GM20000 (cell line): ENCODE data around the gene ARFGEF2.
A peak's percentile ranks its signal among the peaks of the same experiment; 100 is the strongest.

ENCODE experiments used
- DNase-seq: peaks from one replicate; pipeline ENCODE4 v3.0.0; 2012; ENCODE audit warnings: low spot score
- TF ChIP-seq, protein P1 (sequence below): IDR thresholded peaks from 2 replicates; pipeline ENCODE4 v1.5.1; 2012; ENCODE audit warnings: mild to moderate bottlenecking, control low read depth; ENCODE audit errors: extremely low read depth, missing control alignments

ARFGEF2 gene

DNA sequence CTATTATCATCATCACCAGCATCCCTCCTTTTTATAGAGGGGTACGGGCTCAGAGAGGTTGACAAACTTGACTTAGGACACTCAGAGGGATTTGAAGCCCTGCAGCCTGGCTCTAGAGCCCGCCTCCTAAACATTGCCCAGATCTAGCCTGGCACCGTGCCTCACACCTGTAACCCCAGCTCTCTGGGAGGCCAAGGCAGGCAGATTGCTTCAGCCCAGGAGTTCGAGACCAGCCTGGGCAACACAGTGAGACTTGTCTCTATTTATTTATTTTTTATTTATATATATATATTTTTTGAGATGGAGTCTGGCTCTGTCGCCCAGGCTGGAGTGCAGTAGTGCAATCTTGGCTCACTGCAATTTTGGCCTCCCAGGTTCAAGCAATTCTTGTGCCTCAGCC is 118.3 kb downstream of the ARFGEF2 start:
- TF ChIP-seq, protein P1, sequence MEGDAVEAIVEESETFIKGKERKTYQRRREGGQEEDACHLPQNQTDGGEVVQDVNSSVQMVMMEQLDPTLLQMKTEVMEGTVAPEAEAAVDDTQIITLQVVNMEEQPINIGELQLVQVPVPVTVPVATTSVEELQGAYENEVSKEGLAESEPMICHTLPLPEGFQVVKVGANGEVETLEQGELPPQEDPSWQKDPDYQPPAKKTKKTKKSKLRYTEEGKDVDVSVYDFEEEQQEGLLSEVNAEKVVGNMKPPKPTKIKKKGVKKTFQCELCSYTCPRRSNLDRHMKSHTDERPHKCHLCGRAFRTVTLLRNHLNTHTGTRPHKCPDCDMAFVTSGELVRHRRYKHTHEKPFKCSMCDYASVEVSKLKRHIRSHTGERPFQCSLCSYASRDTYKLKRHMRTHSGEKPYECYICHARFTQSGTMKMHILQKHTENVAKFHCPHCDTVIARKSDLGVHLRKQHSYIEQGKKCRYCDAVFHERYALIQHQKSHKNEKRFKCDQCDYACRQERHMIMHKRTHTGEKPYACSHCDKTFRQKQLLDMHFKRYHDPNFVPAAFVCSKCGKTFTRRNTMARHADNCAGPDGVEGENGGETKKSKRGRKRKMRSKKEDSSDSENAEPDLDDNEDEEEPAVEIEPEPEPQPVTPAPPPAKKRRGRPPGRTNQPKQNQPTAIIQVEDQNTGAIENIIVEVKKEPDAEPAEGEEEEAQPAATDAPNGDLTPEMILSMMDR = no peak
- no peak for DNase-seq

DNA sequence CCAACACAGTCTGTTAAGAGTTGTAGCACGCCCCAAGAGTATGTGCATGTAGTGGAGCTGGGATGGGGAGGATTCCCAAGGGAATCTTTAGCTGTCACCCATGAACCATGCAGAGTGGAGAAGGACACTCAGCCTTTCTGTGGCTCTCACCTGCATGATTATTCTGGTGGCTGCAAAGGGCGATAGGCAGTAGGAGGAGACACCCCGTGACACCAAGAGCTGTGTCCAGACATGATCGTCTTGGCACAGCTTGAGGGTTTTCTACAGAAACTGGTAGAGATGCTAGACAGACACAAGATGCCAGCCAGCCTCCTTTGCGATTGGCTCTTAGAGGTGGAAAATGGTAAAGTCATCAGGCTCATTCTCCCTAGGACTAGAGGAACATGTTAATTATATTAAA is 121.5 kb downstream of the ARFGEF2 start:
- TF ChIP-seq, protein P1 = no peak

DNA sequence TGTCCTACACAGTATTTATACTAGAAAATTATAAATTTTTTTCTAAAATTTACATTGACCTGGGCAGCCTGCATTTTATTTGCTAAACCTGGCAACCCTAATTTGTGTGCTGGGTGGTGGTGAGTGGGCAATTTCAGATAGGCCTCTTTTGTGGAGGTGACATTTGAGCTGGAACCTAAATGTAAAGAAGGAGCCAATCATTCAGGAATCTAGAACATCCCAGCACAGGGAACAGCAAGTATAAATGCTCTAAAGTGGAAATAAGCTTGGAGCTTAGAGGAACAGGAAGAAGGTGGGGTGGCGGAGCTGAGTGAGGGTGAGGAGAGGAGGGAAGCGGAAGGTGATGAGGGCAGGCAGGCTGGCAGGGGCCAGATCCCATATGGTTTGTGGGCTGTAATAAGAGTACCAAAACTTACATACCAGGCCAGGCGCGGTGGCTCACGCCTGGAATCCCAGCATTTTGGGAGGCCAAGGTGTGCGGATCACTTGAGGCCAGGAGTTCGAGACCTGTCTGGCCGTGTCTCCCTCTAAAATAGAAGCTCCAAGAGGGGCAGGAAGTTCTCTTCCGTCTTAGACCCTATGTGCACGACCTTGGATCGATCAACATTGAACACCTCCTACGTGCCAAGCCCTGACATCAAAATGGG is 124.1 kb downstream of the ARFGEF2 start:
- no peak for DNase-seq
- TF ChIP-seq, protein P1 = no peak

More for the DNA sequence above, 121.5 kb downstream of the ARFGEF2 start:
- no peak for DNase-seq

DNA sequence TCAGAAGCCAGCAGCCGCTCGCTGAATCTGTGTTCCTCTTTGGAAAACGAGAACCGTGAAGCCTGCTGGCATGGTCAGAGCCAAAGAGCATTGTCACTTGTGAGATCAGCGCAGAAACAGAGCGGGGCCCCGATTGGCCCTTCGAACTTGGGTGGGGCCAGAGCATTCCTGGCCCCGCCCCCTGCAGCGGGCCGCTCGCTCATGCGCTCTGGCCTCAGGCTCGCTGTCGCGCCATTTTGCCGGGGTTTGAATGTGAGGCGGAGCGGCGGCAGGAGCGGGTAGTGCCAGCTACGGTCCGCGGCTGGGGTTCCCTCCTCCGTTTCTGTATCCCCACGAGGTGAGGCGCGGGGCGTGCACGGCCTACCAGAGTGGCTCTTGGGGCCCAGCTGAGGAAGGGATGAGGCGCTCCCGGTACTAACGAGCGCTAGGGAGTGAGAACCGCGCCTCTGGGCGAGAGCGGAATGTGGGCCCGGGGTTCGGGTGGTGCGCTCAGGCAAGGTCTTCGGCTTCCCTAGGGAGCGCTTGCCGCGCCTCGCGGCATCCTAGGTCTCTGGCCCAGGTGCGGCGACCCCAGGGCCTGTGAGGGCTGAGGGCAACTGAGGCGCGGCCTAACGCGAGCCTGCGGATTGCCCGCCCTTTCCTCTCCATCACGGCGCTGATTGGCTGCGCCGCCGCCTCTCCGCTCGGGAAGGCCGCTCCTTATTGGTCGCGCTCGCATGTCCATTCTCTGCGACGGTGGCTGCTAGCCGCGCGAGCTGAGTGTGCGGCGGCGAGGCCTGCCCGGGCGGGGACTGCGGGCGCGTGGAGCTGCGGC is 124.8 kb downstream of the ARFGEF2 start, which contains the start of gene CSE1L:
Gene CSE1L, plus strand, starts transcription at position 226 of the 814 bp plus-strand sequence. CDS start 12,152 bp downstream, outside the sequence.
- DNase-seq = peak; percentile 94

DNA sequence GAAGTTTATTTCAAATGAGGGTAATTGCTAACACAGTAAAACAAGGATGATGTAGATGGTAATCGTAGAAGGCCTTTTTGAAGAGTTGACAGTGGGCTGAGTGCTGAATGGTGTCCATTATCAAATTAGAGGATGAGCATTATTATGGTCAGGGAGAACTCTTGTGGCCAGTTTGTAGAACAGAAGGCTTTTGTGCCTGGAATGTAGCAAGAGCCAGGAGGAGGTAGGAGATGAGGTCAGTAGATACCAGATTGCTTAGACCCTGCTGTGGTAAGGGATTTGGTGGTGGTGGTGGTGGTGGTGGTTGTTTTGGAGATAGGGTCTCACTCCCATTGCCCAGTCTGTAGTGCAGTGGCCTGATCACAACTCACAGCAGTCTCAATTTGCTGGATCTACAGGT is 130.8 kb downstream of the ARFGEF2 start:
- no peak for DNase-seq
- TF ChIP-seq, protein P1 = no peak

More for the DNA sequence above, 124.8 kb downstream of the ARFGEF2 start, which contains the start of gene CSE1L:
- TF ChIP-seq, protein P1 = no peak

DNA sequence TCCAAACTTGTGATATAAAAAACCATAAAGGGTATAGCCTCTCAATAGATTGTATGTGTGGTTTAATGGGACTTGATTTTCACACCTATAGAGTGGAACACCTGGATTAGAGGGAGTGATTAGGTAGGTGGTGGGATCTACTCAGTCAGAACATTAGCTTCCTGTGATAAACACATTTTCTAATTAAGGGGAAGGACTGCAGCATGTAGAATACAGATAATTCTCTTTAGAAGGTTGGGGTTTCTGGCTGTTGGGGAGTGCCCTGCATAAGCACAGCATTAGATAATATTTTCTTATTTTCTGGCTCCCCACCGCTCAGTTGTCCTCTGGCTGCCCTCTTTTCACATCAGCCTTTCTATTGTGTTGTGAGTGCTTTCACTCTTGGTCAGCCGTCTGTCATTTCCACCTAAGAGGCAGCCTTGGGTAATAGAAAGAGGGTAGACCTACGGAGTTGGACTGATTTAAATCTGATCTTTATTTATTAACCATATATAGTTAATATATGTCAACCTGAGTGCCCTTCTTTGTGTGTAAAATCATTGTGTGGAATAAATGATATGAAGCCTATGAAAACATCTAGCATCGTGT is 132.6 kb downstream of the ARFGEF2 start:
- TF ChIP-seq, protein P1 = no peak
- peak; percentile 35 for DNase-seq

DNA sequence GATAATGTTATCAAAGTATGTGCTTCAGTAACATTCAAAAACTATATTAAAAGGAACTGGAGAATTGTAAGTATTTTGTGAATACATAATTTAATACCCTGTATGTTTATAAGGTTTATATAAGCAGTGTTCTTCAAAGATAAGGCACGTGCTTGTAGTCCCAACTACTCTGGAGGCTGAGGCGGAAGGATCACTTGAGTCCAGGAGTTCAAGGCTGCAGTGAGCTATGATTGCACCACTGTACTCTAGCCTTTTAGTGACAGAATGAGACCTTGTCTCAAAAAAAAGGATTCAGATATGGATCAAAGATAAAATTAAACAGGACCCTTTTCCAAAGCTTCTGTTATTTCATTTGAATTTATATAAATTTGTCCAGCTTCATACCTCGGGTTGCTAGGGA is 141.8 kb downstream of the ARFGEF2 start:
- TF ChIP-seq, protein P1 = no peak
- DNase-seq = no peak
